Uterus (tissue), 2 donors: ENCODE measurements around the gene CLSTN2.

ENCODE experiments used
- POLR2A ChIP-seq, 2 donors: fragments of 450-650 bp; IDR thresholded peaks; one replicate each; pipeline ENCODE4 v1.6.1; 2016; ENCODE audit warnings: antibody characterized with exemption in 2 of 2, mild to moderate bottlenecking in 1 of 2, moderate library complexity in 1 of 2
- TF ChIP-seq, protein P1 (sequence below), 4 experiments: fragments of 200-600 bp in 2 of 4; fragments of 450-650 bp in 2 of 4; sonication (generic) in 2 of 4; IDR thresholded peaks; one replicate each; pipeline ENCODE4 v1.5.1; 2016 to 2019; ENCODE audit warnings: antibody characterized with exemption in 4 of 4, mild to moderate bottlenecking in 2 of 4, moderate library complexity in 1 of 4

DNA sequence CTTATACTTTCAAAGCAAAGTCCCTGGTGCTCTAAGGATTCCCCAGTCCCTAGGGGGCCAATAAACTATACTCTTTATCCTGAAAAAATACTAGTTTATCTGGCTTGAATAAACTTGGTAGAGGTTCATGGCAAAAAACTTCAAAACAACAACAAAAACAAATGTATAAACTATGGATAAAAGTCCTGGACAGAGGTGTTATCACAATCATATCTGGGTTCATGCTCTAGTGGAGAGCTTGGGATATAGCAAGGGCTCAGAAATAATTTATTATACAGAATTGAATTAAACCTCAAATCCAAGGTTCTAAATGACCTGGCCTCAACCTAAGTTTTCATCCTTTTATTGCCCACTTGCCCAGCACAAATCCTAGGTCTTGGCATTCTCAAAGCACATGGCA is 644.3 kb downstream of the CLSTN2 start:
- TF ChIP-seq, protein P1, sequence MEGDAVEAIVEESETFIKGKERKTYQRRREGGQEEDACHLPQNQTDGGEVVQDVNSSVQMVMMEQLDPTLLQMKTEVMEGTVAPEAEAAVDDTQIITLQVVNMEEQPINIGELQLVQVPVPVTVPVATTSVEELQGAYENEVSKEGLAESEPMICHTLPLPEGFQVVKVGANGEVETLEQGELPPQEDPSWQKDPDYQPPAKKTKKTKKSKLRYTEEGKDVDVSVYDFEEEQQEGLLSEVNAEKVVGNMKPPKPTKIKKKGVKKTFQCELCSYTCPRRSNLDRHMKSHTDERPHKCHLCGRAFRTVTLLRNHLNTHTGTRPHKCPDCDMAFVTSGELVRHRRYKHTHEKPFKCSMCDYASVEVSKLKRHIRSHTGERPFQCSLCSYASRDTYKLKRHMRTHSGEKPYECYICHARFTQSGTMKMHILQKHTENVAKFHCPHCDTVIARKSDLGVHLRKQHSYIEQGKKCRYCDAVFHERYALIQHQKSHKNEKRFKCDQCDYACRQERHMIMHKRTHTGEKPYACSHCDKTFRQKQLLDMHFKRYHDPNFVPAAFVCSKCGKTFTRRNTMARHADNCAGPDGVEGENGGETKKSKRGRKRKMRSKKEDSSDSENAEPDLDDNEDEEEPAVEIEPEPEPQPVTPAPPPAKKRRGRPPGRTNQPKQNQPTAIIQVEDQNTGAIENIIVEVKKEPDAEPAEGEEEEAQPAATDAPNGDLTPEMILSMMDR (IDR thresholded peaks at IDR 0.05): no peak
- no peak for TF ChIP-seq POLR2A (IDR thresholded peaks at IDR 0.05)
